Endothelial cell of umbilical vein (primary cell): ENCODE results near the gene RASA1. TPM values are rescaled to one million over a fixed set of nuclear protein-coding genes. Genes with fewer than 3 reads are reported as not detected.

Source experiments
- BruUV-seq: library from RNA; stranded (reverse); fragments of 400-500 nt; replicated peaks from 2 replicates; lab custom pipeline; 2021; lab: Mats Ljungman, UMichigan
- CTCF ChIA-PET: fragments of 300-600, 350-600 bp; sonication (Branson Sonifier 250); formaldehyde crosslinking; loops from one replicate; lab custom pipeline; 2021; ENCODE audit warnings: antibody characterized with exemption, inconsistent platforms; lab: Charles Lee
- POLR2A ChIA-PET: fragments of 300-600, 350-600 bp; sonication (Branson Sonifier 250); formaldehyde crosslinking; loops from one replicate; lab custom pipeline; 2021; ENCODE audit warnings: antibody characterized with exemption, inconsistent platforms; lab: Charles Lee
- DNase-seq: peaks from one replicate; pipeline ENCODE4 v3.0.0-alpha.2; 2011; ENCODE audit warnings: low read depth, low spot score
- FAIRE-seq: peaks from 2 replicates; lab custom pipeline; 2011; peaks lifted over from hg19 to GRCh38; lab: Jason Lieb, UNC
- H2AFZ ChIP-seq: 2 replicates; pipeline ENCODE4 v1.6.0; 2012; ENCODE audit warnings: low read depth, low read length, control low read depth, inconsistent platforms
- H3K27ac ChIP-seq: 2 replicates; pipeline ENCODE4 v1.5.1; 2011; ENCODE audit warnings: low read depth, mild to moderate bottlenecking, control low read depth, low read length, moderate library complexity; ENCODE audit not compliant: insufficient read depth
- H3K27me3 ChIP-seq, 2 experiments: 2 replicates each; pipeline versions ENCODE4 v1.6.0 to v1.6.1; 2011; ENCODE audit warnings: low read length in 2 of 2, mixed read lengths in 1 of 2; ENCODE audit not compliant: control insufficient read depth in 2 of 2, insufficient read depth in 2 of 2
- H3K36me3 ChIP-seq, 2 experiments: 2 replicates in 1 of 2; 3 replicates in 1 of 2; pipeline ENCODE4 v1.5.1; 2011; ENCODE audit warnings: low read length in 2 of 2, mild to moderate bottlenecking in 1 of 2, moderate library complexity in 1 of 2; ENCODE audit not compliant: control insufficient read depth in 2 of 2, insufficient read depth in 2 of 2; ENCODE audit errors: extremely low read depth in 1 of 2
- H3K4me1 ChIP-seq: 3 replicates; pipeline ENCODE4 v1.5.1; 2011; ENCODE audit warnings: mild to moderate bottlenecking, low read length; ENCODE audit not compliant: control insufficient read depth, insufficient read depth; ENCODE audit errors: extremely low read depth
- H3K4me2 ChIP-seq: 2 replicates; pipeline ENCODE4 v1.6.1; 2011; ENCODE audit warnings: low read length, control low read depth, mixed read lengths; ENCODE audit not compliant: insufficient read depth
- H3K4me3 ChIP-seq, 3 experiments: fragments of 200-600 bp in 1 of 3; sonication (generic), shearing (Covaris generic) in 1 of 3; replicated peaks in 1 of 3; 2 replicates each; pipeline ENCODE4 v1.5.1; 2011 to 2016; ENCODE audit warnings: control low read depth in 3 of 3, low read length in 3 of 3, mild to moderate bottlenecking in 2 of 3, inconsistent platforms in 1 of 3, low read depth in 1 of 3, moderate library complexity in 1 of 3; ENCODE audit not compliant: insufficient read depth in 1 of 3
- H3K79me2 ChIP-seq: 2 replicates; pipeline ENCODE4 v1.6.0; 2012; ENCODE audit warnings: low read length, inconsistent platforms; ENCODE audit not compliant: control insufficient read depth, insufficient read depth
- H3K9ac ChIP-seq: replicated peaks from 2 replicates; pipeline ENCODE3; 2011; ENCODE audit warnings: low read length, control low read depth; ENCODE audit not compliant: insufficient read depth; ENCODE audit errors: extremely low read depth
- H3K9me1 ChIP-seq: replicated peaks from 3 replicates; pipeline ENCODE4 v1.6.0; 2011; ENCODE audit warnings: mild to moderate bottlenecking, low read length; ENCODE audit not compliant: control insufficient read depth, insufficient read depth; ENCODE audit errors: extremely low read depth
- H3K9me3 ChIP-seq: replicated peaks from 2 replicates; pipeline ENCODE4 v1.5.1; 2012; ENCODE audit warnings: low read length, inconsistent platforms; ENCODE audit not compliant: control insufficient read depth, insufficient read depth
- H4K20me1 ChIP-seq: replicated peaks from 2 replicates; pipeline ENCODE3; 2011; ENCODE audit warnings: mild to moderate bottlenecking, low read length; ENCODE audit not compliant: control insufficient read depth, insufficient read depth; ENCODE audit errors: extremely low read depth
- EZH2 ChIP-seq: IDR thresholded peaks from 2 replicates; pipeline ENCODE4 v1.6.1; 2012; ENCODE audit warnings: borderline replicate concordance, low read depth, mild to moderate bottlenecking, moderate library complexity, low read length, inconsistent platforms; ENCODE audit not compliant: severe bottlenecking
- FOS ChIP-seq: IDR thresholded peaks from 2 replicates; pipeline ENCODE4 v1.6.1; 2011; ENCODE audit warnings: mild to moderate bottlenecking, low read length, moderate library complexity, borderline replicate concordance; ENCODE audit not compliant: insufficient read depth
- GATA2 ChIP-seq: IDR thresholded peaks from 2 replicates; pipeline ENCODE4 v1.7.0; 2011; ENCODE audit warnings: low read depth, mild to moderate bottlenecking, moderate library complexity, mixed read lengths, low read length; ENCODE audit not compliant: insufficient read length, insufficient read depth
- JUN ChIP-seq: IDR thresholded peaks from 2 replicates; pipeline ENCODE4 v1.6.1; 2011; ENCODE audit warnings: borderline replicate concordance, low read depth; ENCODE audit not compliant: insufficient read length, insufficient read depth
- MYC ChIP-seq: IDR thresholded peaks from one replicate; pipeline ENCODE4 v1.6.1; 2011; ENCODE audit warnings: mild to moderate bottlenecking, low read depth, low read length
- POLR2A ChIP-seq: IDR thresholded peaks from 2 replicates; pipeline ENCODE4 v1.6.1; 2012; ENCODE audit warnings: low read depth, mild to moderate bottlenecking, control low read depth, low read length
- POLR2AphosphoS5 ChIP-seq: IDR thresholded peaks from 2 replicates; pipeline ENCODE4 v1.6.1; 2012; ENCODE audit warnings: low read depth, mild to moderate bottlenecking, control low read depth, low read length, moderate library complexity; ENCODE audit not compliant: insufficient read depth
- dilution Hi-C: fragments of 300-500 bp; cut with MboI; formaldehyde crosslinking; loops from one replicate; pipeline ENCODE4 v1.15.0; 2019; ENCODE audit warnings: low sequenced_read_pairs; ENCODE audit not compliant: extremely low pct_ligation_motif_present
- intact Hi-C: fragments of 100-400 bp; cut with micrococcal nuclease; formaldehyde crosslinking; loops from one replicate; pipeline ENCODE4 v1.10.0; 2022
- polyA plus RNA-seq, 4 experiments: library from polyadenylated mRNA; depleted of rRNA in 3 of 4; stranded (reverse) in 3 of 4; unstranded in 1 of 4; fragments of >200 nt; gene quantifications; 2 replicates each; pipeline versions ENCODE4 v1.2.1 to v1.2.3, GENCODE V29; 2011 to 2012; ENCODE audit warnings: missing spikeins in 1 of 4
- total RNA-seq: library from RNA; stranded (reverse); gene quantifications from 2 replicates; pipeline ENCODE4 v1.2.3, GENCODE V29; 2021
- TF ChIP-seq, protein P1 (sequence below): IDR thresholded peaks from 2 replicates; pipeline ENCODE4 v1.6.1; 2011; ENCODE audit not compliant: insufficient read depth, insufficient read length
- TF ChIP-seq, protein P2 (sequence below), 2 donors: IDR thresholded peaks; 1 replicate in 1 of 2; 2 replicates in 1 of 2; pipeline ENCODE4 v1.5.1; 2011; ENCODE audit warnings: low read length in 2 of 2, mild to moderate bottlenecking in 2 of 2, moderate library complexity in 2 of 2, control low read depth in 1 of 2, inconsistent platforms in 1 of 2, low read depth in 1 of 2; ENCODE audit not compliant: insufficient read depth in 1 of 2; ENCODE audit errors: extremely low read depth in 1 of 2

RASA1 gene
- total and polyA plus RNA-seq, 2 donors (not counting 3 experiments of a cell fraction or from before 2014, with no cell fraction given), result 23.1 to 42.0 TPM

DNA sequence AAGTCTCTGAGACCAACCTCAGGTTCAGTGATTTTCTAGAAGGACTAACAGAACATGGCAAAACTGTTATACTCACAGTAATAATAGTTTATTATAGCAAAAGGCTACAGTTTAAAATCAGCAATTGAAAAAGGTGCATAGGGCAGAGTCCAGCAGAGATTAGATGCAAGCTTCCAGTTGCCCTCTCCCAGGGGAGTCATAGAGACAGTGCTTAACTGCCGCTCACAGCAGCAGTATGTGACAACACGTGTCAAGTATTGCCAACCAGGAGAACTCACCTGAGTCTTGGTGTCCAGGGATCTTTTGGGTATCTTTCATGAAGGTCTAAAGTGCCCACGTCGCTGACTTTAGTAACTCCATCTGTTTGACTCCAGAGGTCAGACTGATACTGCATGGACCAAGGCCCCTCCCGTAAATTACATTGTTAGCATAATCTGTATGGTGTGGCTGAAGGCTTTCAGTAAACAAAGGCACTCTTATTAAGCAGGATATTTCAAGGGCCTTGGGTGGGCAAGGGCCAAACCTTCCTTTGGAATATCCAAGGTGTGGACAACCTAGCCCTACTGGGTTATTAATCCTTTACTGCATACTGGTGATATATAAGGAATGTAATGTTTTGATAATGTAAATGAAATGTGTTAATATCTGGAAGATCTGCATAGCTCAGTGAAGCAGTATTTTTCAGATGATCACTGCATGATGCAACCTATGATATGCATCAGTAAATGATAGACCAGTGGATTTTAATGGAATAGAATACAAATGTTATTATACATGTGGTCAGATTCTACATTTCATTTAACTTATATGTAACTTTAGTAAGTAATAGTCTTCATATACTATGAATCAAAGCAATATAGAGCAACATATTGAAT lies 44.0 kb downstream of the RASA1 start:
- dilution Hi-C loops, result no loop called here
- ChIA-PET CTCF (interaction anchor here (1.4 kb wide), 1 partner anchor 241 kb away, joined by 3 read pairs; no protein-coding TSS in a partner anchor), POLR2A (no interaction called here)
- Histone ChIP-seq H3K4me3 (no peak overlapping the region), H3K4me2 (no peak overlapping the region), H3K9ac (no peak overlapping the region), H3K9me3 (no peaks in the 10 kb centered on the region), H3K79me2 (peaks cover 62% of the 10 kb centered on the region), H2AFZ (no peak overlapping the region), H3K9me1 (no peaks in the 10 kb centered on the region), H4K20me1 (peaks cover 5% of the 10 kb centered on the region), H3K27ac (no peak overlapping the region), H3K27me3 (no peaks in the 10 kb centered on the region), H3K4me1 (no peaks in the 10 kb centered on the region), H3K36me3 (no peaks in the 10 kb centered on the region)
- no peak for TF ChIP-seq EZH2
- TF ChIP-seq, protein P1, sequence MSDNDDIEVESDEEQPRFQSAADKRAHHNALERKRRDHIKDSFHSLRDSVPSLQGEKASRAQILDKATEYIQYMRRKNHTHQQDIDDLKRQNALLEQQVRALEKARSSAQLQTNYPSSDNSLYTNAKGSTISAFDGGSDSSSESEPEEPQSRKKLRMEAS, result no peak
- intact Hi-C loops, result no loop called here
- FAIRE-seq, result no peak
- DNase-seq, result no peak
- no TSS peak for BruUV-seq

GRCh38 chr5:87313216-87313615 lies 45.5 kb downstream of the RASA1 start:
- Histone ChIP-seq H3K9me1 (no peaks in the 10 kb centered on the region), H3K27me3 (no peaks in the 10 kb centered on the region), H3K27ac (no peak overlapping the region), H4K20me1 (peaks cover 5% of the 10 kb centered on the region), H3K4me3 (no peak overlapping the region), H3K4me2 (no peak overlapping the region), H3K9me3 (no peaks in the 10 kb centered on the region), H2AFZ (no peak overlapping the region), H3K36me3 (no peaks in the 10 kb centered on the region), H3K9ac (no peak overlapping the region), H3K4me1 (no peaks in the 10 kb centered on the region), H3K79me2 (peaks cover 58% of the 10 kb centered on the region)
- ChIA-PET CTCF (no interaction called here), POLR2A (no interaction called here)
- no peak for TF ChIP-seq EZH2
- TF ChIP-seq, protein P1, result no peak
- no peak for TF ChIP-seq GATA2
- TF ChIP-seq, protein P2, sequence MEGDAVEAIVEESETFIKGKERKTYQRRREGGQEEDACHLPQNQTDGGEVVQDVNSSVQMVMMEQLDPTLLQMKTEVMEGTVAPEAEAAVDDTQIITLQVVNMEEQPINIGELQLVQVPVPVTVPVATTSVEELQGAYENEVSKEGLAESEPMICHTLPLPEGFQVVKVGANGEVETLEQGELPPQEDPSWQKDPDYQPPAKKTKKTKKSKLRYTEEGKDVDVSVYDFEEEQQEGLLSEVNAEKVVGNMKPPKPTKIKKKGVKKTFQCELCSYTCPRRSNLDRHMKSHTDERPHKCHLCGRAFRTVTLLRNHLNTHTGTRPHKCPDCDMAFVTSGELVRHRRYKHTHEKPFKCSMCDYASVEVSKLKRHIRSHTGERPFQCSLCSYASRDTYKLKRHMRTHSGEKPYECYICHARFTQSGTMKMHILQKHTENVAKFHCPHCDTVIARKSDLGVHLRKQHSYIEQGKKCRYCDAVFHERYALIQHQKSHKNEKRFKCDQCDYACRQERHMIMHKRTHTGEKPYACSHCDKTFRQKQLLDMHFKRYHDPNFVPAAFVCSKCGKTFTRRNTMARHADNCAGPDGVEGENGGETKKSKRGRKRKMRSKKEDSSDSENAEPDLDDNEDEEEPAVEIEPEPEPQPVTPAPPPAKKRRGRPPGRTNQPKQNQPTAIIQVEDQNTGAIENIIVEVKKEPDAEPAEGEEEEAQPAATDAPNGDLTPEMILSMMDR (IDR thresholded peaks at IDR 0.05; ENCODE audit: extremely low read depth in 1 of 2, insufficient read depth in 1 of 2, low read depth in 1 of 2, low read length in 2 of 2), result no peak
- TF ChIP-seq FOS, result no peak
- no peak for TF ChIP-seq JUN
- no peak for TF ChIP-seq POLR2AphosphoS5
- no peak for TF ChIP-seq POLR2A
- TF ChIP-seq MYC, result no peak
- dilution Hi-C loops, result no loop called here
- BruUV-seq, result no TSS peak
- no peak for FAIRE-seq
- intact Hi-C loops, result no loop called here
- DNase-seq, result no peak
